CD14-positive monocyte (primary cell): ENCODE measurements around the gene PEX16. TPM values are rescaled to one million over a fixed set of nuclear protein-coding genes. Genes with fewer than 3 reads are reported as not detected.

Source experiments
- DNase-seq, 3 donors: peaks; one replicate each; pipeline ENCODE4 v3.0.0-alpha.2; 2011 to 2022
- H2AFZ ChIP-seq: 2 replicates; pipeline ENCODE4 v1.6.0; 2012; ENCODE audit warnings: mild to moderate bottlenecking, low read depth, low read length, inconsistent platforms; ENCODE audit not compliant: insufficient read depth, poor library complexity, severe bottlenecking
- H3K27ac ChIP-seq, 2 donors: 1 replicate in 1 of 2; 2 replicates in 1 of 2; pipeline ENCODE4 v1.5.1; 2012 to 2013; ENCODE audit warnings: low read length in 2 of 2, control low read depth in 1 of 2, inconsistent platforms in 1 of 2, low read depth in 1 of 2, mild to moderate bottlenecking in 1 of 2
- H3K27me3 ChIP-seq, 2 donors: one replicate each; pipeline versions ENCODE4 v1.6.0 to v1.6.1; 2011 to 2013; ENCODE audit warnings: low read length in 2 of 2; ENCODE audit not compliant: control insufficient read depth in 2 of 2, insufficient read depth in 2 of 2
- H3K36me3 ChIP-seq, 2 donors: replicated peaks in 1 of 2; 1 replicate in 1 of 2; 2 replicates in 1 of 2; pipeline versions ENCODE4 v1.5.1 to v1.6.1; 2012 to 2013; ENCODE audit warnings: low read length in 2 of 2, control low read depth in 1 of 2, inconsistent platforms in 1 of 2, mild to moderate bottlenecking in 1 of 2; ENCODE audit not compliant: insufficient read depth in 2 of 2, control insufficient read depth in 1 of 2
- H3K4me1 ChIP-seq, 2 donors: 1 replicate in 1 of 2; 2 replicates in 1 of 2; pipeline versions ENCODE4 v1.5.1 to v1.6.1; 2012 to 2013; ENCODE audit warnings: low read length in 2 of 2, control low read depth in 1 of 2, inconsistent platforms in 1 of 2, mild to moderate bottlenecking in 1 of 2, moderate library complexity in 1 of 2; ENCODE audit not compliant: insufficient read depth in 2 of 2, control insufficient read depth in 1 of 2
- H3K4me2 ChIP-seq: replicated peaks from 2 replicates; pipeline ENCODE3; 2012; ENCODE audit warnings: low read length, moderate library complexity, mild to moderate bottlenecking; ENCODE audit not compliant: poor library complexity, severe bottlenecking; ENCODE audit errors: extremely low read depth
- H3K4me3 ChIP-seq, 3 experiments: fragments of 200-600 bp in 1 of 3; sonication (generic) in 1 of 3; replicated peaks in 1 of 3; 1 replicate in 2 of 3; 2 replicates in 1 of 3; pipeline ENCODE4 v1.5.1; 2011 to 2013; ENCODE audit warnings: low read length in 3 of 3, mild to moderate bottlenecking in 3 of 3, control low read depth in 2 of 3, low read depth in 2 of 3, inconsistent platforms in 1 of 3, moderate library complexity in 1 of 3
- H3K79me2 ChIP-seq: 2 replicates; pipeline ENCODE4 v1.6.0; 2012; ENCODE audit warnings: mild to moderate bottlenecking, control low read depth, inconsistent platforms, low read length, moderate library complexity; ENCODE audit not compliant: insufficient read depth
- H3K9ac ChIP-seq: 2 replicates; pipeline ENCODE4 v1.6.0; 2017; ENCODE audit warnings: low read length, mild to moderate bottlenecking; ENCODE audit not compliant: insufficient read depth, poor library complexity, severe bottlenecking
- H3K9me3 ChIP-seq, 2 donors: replicated peaks in 1 of 2; 1 replicate in 1 of 2; 2 replicates in 1 of 2; pipeline versions ENCODE4 v1.5.1 to v1.6.1; 2012 to 2013; ENCODE audit warnings: low read length in 2 of 2, control low read depth in 1 of 2; ENCODE audit not compliant: control insufficient read depth in 1 of 2, insufficient read depth in 1 of 2
- H4K20me1 ChIP-seq: 2 replicates; pipeline ENCODE4 v1.6.0; 2012; ENCODE audit warnings: mild to moderate bottlenecking, low read length, control low read depth, moderate library complexity; ENCODE audit not compliant: insufficient read depth
- H3K27ac Mint-ChIP-seq, 7 donors: one replicate each; pipeline ENCODE4 v1.8.0; 2020; ENCODE audit warnings: mild to moderate bottlenecking in 7 of 7, mixed read lengths in 7 of 7, moderate library complexity in 6 of 7, inconsistent platforms in 2 of 7
- H3K27me3 Mint-ChIP-seq, 3 donors: one replicate each; pipeline ENCODE4 v1.8.0; 2021 to 2022; ENCODE audit warnings: low read depth in 3 of 3, mild to moderate bottlenecking in 3 of 3, mixed read lengths in 3 of 3, moderate library complexity in 3 of 3, inconsistent platforms in 1 of 3
- H3K36me3 Mint-ChIP-seq, 2 donors: one replicate each; pipeline ENCODE4 v1.8.0; 2020; ENCODE audit warnings: mixed read lengths in 2 of 2, inconsistent platforms in 1 of 2, mild to moderate bottlenecking in 1 of 2
- H3K4me1 Mint-ChIP-seq: one replicate; pipeline ENCODE4 v1.8.0; 2020; ENCODE audit warnings: mild to moderate bottlenecking, mixed read lengths
- H3K4me3 Mint-ChIP-seq, 2 donors: one replicate each; pipeline ENCODE4 v1.8.0; 2020; ENCODE audit warnings: mild to moderate bottlenecking in 2 of 2, mixed read lengths in 2 of 2, moderate library complexity in 1 of 2
- H3K9me3 Mint-ChIP-seq, 7 donors: one replicate each; pipeline ENCODE4 v1.8.0; 2020 to 2022; ENCODE audit warnings: mixed read lengths in 7 of 7, mild to moderate bottlenecking in 6 of 7, moderate library complexity in 6 of 7, inconsistent platforms in 2 of 7
- CTCF ChIP-seq: fragments of 200-600 bp; IDR thresholded peaks from one replicate; pipeline ENCODE4 v1.8.0; 2022; ENCODE audit warnings: antibody characterized with exemption, mild to moderate bottlenecking
- WGBS: methylation state at CpG from one replicate; pipeline ENCODE4 v1.1.5; 2013; ENCODE audit warnings: missing lambda C conversion rate; ENCODE audit not compliant: insufficient coverage; 5-methylcytosine and 5-hydroxymethylcytosine counted together
- intact Hi-C, 2 donors: fragments of 100-400 bp; cut with micrococcal nuclease; formaldehyde crosslinking; loops; one replicate each; pipeline versions ENCODE4 v1.15.0 to v1.15.1; 2023
- polyA plus RNA-seq, 3 donors: library from polyadenylated mRNA; depleted of rRNA in 1 of 3; unstranded in 2 of 3; stranded (reverse) in 1 of 3; fragments of 300-500 nt in 2 of 3; fragments of >200 nt in 1 of 3; fragmentation: Illumina TruSeq in 2 of 3; gene quantifications; 1 replicate in 2 of 3; 2 replicates in 1 of 3; pipeline ENCODE4 v1.2.3, GENCODE V29; 2012 to 2021

Gene PEX16
- polyA plus RNA-seq, 3 donors: 33.8 to 46.1 (median 35.1) TPM

DNA sequence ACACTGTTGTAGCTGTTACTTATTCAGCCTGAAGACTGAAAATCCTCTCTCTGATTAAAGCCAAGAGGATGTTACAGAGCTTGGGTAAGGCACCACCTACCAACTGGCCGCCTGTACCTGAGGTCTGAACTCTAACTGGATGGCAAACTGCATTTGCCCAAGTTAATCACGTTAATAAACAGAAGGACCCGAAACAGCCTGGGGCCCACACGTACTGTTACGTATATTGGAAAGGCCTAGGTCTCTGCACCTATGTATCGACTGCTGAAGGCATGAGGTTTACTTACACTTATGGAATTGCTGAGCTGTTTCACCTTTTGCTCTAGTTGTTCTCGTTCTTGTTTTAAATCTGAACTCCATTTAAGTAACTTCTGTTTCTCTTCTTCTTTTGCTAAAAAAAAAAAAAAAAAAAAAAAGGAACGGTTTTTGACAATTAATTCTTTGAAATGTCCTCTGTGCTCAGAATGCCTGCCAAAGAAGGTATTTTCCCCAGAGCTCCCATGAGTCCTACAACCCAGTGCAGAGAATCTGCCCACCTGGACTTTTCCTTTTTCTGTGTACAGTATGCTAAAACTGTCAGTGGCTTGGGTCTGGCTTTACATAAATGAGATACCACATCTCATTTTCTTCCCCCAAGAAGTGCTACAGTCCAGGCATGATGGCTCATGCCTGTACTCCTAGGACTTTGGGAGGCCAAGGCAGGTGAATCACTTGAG lies 17.8 kb upstream of the PEX16 start:
- WGBS: 85% methylated on average over 4 of the region's 8 CpGs
- Histone ChIP-seq H3K27ac (peak overlapping the region; percentile 28 to 59), H3K4me1 (peaks cover 62 to 66% of the 10 kb centered on the region in 2 donors), H3K36me3 (peaks cover 45 to 86% of the 10 kb centered on the region in 2 donors), H3K9ac (peak overlapping the region; percentile 27), H4K20me1 (peaks cover 50% of the 10 kb centered on the region), H3K27me3 (no peaks in the 10 kb centered on the region), H3K4me2 (no peak overlapping the region), H3K79me2 (peaks cover 32% of the 10 kb centered on the region), H2AFZ (no peak overlapping the region), H3K9me3 (no peaks in the 10 kb centered on the region), H3K4me3 (no peak overlapping the region)
- Mint-ChIP-seq H3K4me3 (no peak overlapping the region), H3K4me1 (peaks cover 66% of the 10 kb centered on the region), H3K27me3 (no peaks in the 10 kb centered on the region), H3K36me3 (peaks cover 58 to 91% of the 10 kb centered on the region in 2 donors), H3K9me3 (no peaks in the 10 kb centered on the region), H3K27ac (peak overlapping the region; percentile 8 to 78 (median 40))
- DNase-seq: no peak
- no peak for TF ChIP-seq CTCF
- intact Hi-C loops: no loop called here

- Histone ChIP-seq H3K9ac (peak overlapping the region; percentile 10), H3K9me3 (no peaks in the 10 kb centered on the region), H3K4me2 (no peak overlapping the region), H4K20me1 (peaks cover 57% of the 10 kb centered on the region), H3K27ac (peak overlapping the region; percentile 21 to 59), H3K4me1 (peaks cover 70 to 74% of the 10 kb centered on the region in 2 donors), H3K27me3 (no peaks in the 10 kb centered on the region), H3K36me3 (peaks cover 42 to 78% of the 10 kb centered on the region in 2 donors), H2AFZ (no peak overlapping the region), H3K4me3 (no peak overlapping the region), H3K79me2 (peaks cover 34% of the 10 kb centered on the region)
- Mint-ChIP-seq H3K4me1 (peaks cover 74% of the 10 kb centered on the region), H3K27me3 (no peaks in the 10 kb centered on the region), H3K9me3 (no peaks in the 10 kb centered on the region), H3K27ac (peak overlapping the region in 5 of 7 donors; percentile 14 to 78 (median 67)), H3K36me3 (peaks cover 58 to 93% of the 10 kb centered on the region in 2 donors), H3K4me3 (no peak overlapping the region)
- DNase-seq: no peak
- TF ChIP-seq CTCF: no peak
- 83% methylated on average over 8 of the region's 12 CpGs for WGBS
- intact Hi-C loops: no loop called here
These were observed 17.1 kb upstream of the PEX16 start for GRCh38 chr11:45934580-45935318.
